PC-3 (cell line): Measurements from ENCODE around the gene DNM3. TPM values are rescaled to one million over a fixed set of nuclear protein-coding genes. Genes with fewer than 3 reads are reported as not detected.

Source experiments
- ATAC-seq: fragments of 200-7000 bp; cut with Tn5 transposase; 2 replicates; pipeline ENCODE4 v1.9.1; 2020; ENCODE audit warnings: mild to moderate bottlenecking, moderate library complexity
- BruUV-seq: library from RNA; stranded (reverse); fragments of 400-500 nt; replicated peaks from 2 replicates; lab custom pipeline; 2021; lab: Mats Ljungman, UMichigan
- CTCF ChIA-PET: fragments of 300-600 bp; sonication (Branson Sonifier 250); formaldehyde crosslinking; loops from one replicate; lab custom pipeline; 2022; ENCODE audit warnings: antibody characterized with exemption; lab: Charles Lee
- POLR2A ChIA-PET: fragments of 300-600 bp; sonication (Branson Sonifier 250); formaldehyde crosslinking; loops from one replicate; lab custom pipeline; 2022; ENCODE audit warnings: antibody characterized with exemption; ENCODE audit not compliant: unreplicated experiment; lab: Charles Lee
- DNase-seq: peaks from one replicate; pipeline ENCODE4 v3.0.0-alpha.2; 2015
- H2AFZ ChIP-seq: fragments of 300-600 bp; sonication (generic); 2 replicates; pipeline ENCODE4 v1.6.0; 2016; ENCODE audit warnings: antibody characterized with exemption, low read length
- H3F3A ChIP-seq: fragments of 300-600 bp; sonication (generic); one replicate; pipeline ENCODE4 v1.6.0; 2017; ENCODE audit warnings: antibody characterized with exemption, low read length, control low read depth, mild to moderate bottlenecking; ENCODE audit not compliant: unreplicated experiment
- H3K27ac ChIP-seq: fragments of 300-600 bp; sonication (generic); 2 replicates; pipeline ENCODE4 v1.5.1; 2016; ENCODE audit warnings: mild to moderate bottlenecking, low read length
- H3K27me3 ChIP-seq: fragments of 300-600 bp; sonication (generic); 2 replicates; pipeline ENCODE4 v1.6.1; 2016; ENCODE audit warnings: low read length, mixed read lengths
- H3K36me3 ChIP-seq: fragments of 300-600 bp; sonication (generic); 2 replicates; pipeline ENCODE4 v1.6.1; 2016; ENCODE audit warnings: low read depth, mixed run types, low read length, mixed read lengths
- H3K4me1 ChIP-seq: fragments of 300-600 bp; sonication (generic); 2 replicates; pipeline ENCODE4 v1.5.1; 2016; ENCODE audit warnings: low read length; ENCODE audit not compliant: insufficient read depth
- H3K4me2 ChIP-seq: fragments of 300-600 bp; sonication (generic); 2 replicates; pipeline ENCODE4 v1.6.0; 2016; ENCODE audit warnings: low read length
- H3K4me3 ChIP-seq: fragments of 300-600 bp; sonication (generic); 2 replicates; pipeline ENCODE4 v1.5.1; 2016; ENCODE audit warnings: mild to moderate bottlenecking, low read length, mixed read lengths
- H3K79me2 ChIP-seq: fragments of 300-600 bp; sonication (generic); 2 replicates; pipeline ENCODE4 v1.6.1; 2017; ENCODE audit warnings: low read length, mixed read lengths
- H3K9ac ChIP-seq: fragments of 300-600 bp; sonication (generic); 2 replicates; pipeline ENCODE4 v1.6.0; 2016; ENCODE audit warnings: mild to moderate bottlenecking, low read length
- H3K9me2 ChIP-seq: fragments of 300-600 bp; sonication (generic); replicated peaks from 2 replicates; pipeline ENCODE4 v1.6.1; 2016; ENCODE audit warnings: mixed run types, low read length, mixed read lengths
- H3K9me3 ChIP-seq: fragments of 300-600 bp; sonication (generic); 2 replicates; pipeline ENCODE4 v1.6.1; 2016; ENCODE audit warnings: low read length, mixed read lengths
- H4K20me1 ChIP-seq: fragments of 300-600 bp; sonication (generic); 2 replicates; pipeline ENCODE4 v1.6.1; 2016; ENCODE audit warnings: low read length, mixed read lengths
- EZH2 ChIP-seq: fragments of 300-600 bp; sonication (generic); IDR thresholded peaks from one replicate; pipeline ENCODE4 v1.6.1; 2017; ENCODE audit warnings: antibody characterized with exemption, mild to moderate bottlenecking, low read length; ENCODE audit not compliant: unreplicated experiment
- EZH2phosphoT487 ChIP-seq: fragments of 300-600 bp; sonication (generic); IDR thresholded peaks from 2 replicates; pipeline ENCODE4 v1.6.1; 2018; ENCODE audit warnings: mild to moderate bottlenecking, antibody characterized with exemption, low read length, borderline replicate concordance
- intact Hi-C: fragments of 100-400 bp; cut with micrococcal nuclease; formaldehyde crosslinking; loops from 2 replicates; pipeline ENCODE4 v1.9.0; 2023
- total RNA-seq: library from RNA; depleted of rRNA; stranded (reverse); fragments of >200 nt; gene quantifications from 2 replicates; pipeline ENCODE4 v1.2.3, GENCODE V29; 2014
- TF ChIP-seq, protein P1 (sequence below): fragments of 300-600 bp; sonication (generic); conservative IDR thresholded peaks from 2 replicates; pipeline ENCODE4 v1.5.1; 2017; ENCODE audit warnings: antibody characterized with exemption, low read depth, mild to moderate bottlenecking, low read length

Gene DNM3
- total RNA-seq, 1 experiment from 2014 or later = 0.98 TPM

DNA sequence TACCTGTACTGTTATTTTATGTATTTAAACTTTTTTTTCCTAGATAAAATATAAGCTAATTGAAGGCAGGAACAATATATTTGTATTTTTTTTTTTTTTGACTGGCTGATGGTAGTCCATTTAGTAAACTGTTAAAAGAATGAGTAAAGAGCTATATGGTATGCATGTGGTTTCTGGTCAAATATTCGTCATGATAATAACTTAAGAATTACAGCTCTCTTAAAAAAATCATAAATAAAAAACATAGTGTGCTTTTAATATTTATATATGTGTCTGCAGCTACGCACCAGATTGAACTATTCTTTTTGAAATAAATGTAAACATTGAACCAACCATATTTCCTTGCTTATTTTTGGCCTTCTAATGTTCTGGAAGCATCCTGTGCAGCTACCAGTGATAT, 306.9 kb downstream of the DNM3 start:
- Histone ChIP-seq H3K4me2 (peak overlapping the region; percentile 13), H4K20me1 (no peaks in the 10 kb centered on the region), H3K9me2 (no peaks in the 10 kb centered on the region), H3K27me3 (no peaks in the 10 kb centered on the region), H3K9me3 (no peaks in the 10 kb centered on the region), H3F3A (peaks cover 6% of the 10 kb centered on the region), H3K79me2 (no peaks in the 10 kb centered on the region), H3K4me3 (no peak overlapping the region), H3K27ac (peak overlapping the region; percentile 28), H3K4me1 (peaks cover 36% of the 10 kb centered on the region), H3K9ac (no peak overlapping the region), H2AFZ (0 out of 2 replicates have a peak overlapping the region, but pooled peaks have one; percentile 2), H3K36me3 (no peaks in the 10 kb centered on the region)
- peak; percentile 57 for DNase-seq
- intact Hi-C loops = loop anchor here (5.0 to 10.0 kb wide), 2 partner anchors 106 to 387 kb away; partner anchors contain the start of gene SUCO
- ATAC-seq = peak; percentile 65
- POLR2A ChIA-PET = interaction anchor here (1.2 kb wide), 1 partner anchor 251 kb away, joined by 7 read pairs; no protein-coding TSS in a partner anchor
- no TSS peak for BruUV-seq
- CTCF ChIA-PET = interaction anchor here (0.7 to 0.9 kb wide), 5 partner anchors 108 to 257 kb away, joined by 3 to 6 read pairs (median 5); no protein-coding TSS in a partner anchor
- no peak for TF ChIP-seq EZH2
- TF ChIP-seq, protein P1, sequence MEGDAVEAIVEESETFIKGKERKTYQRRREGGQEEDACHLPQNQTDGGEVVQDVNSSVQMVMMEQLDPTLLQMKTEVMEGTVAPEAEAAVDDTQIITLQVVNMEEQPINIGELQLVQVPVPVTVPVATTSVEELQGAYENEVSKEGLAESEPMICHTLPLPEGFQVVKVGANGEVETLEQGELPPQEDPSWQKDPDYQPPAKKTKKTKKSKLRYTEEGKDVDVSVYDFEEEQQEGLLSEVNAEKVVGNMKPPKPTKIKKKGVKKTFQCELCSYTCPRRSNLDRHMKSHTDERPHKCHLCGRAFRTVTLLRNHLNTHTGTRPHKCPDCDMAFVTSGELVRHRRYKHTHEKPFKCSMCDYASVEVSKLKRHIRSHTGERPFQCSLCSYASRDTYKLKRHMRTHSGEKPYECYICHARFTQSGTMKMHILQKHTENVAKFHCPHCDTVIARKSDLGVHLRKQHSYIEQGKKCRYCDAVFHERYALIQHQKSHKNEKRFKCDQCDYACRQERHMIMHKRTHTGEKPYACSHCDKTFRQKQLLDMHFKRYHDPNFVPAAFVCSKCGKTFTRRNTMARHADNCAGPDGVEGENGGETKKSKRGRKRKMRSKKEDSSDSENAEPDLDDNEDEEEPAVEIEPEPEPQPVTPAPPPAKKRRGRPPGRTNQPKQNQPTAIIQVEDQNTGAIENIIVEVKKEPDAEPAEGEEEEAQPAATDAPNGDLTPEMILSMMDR = no peak
- no peak for TF ChIP-seq EZH2phosphoT487

- no peak overlapping the region for H2AFZ ChIP-seq
- H3K4me1 ChIP-seq = peaks cover 32% of the 10 kb centered on the region
- TF ChIP-seq EZH2 (no peak), EZH2phosphoT487 (no peak)
- H3K9me2 ChIP-seq = no peaks in the 10 kb centered on the region
- no peaks in the 10 kb centered on the region for H4K20me1 ChIP-seq
- ATAC-seq = no peak
- peak overlapping the region; percentile 6; the same call in 1 of the 2 replicates for H3K4me2 ChIP-seq
- no TSS peak for BruUV-seq
- H3K4me3 ChIP-seq = no peak overlapping the region
- no peaks in the 10 kb centered on the region for H3K27me3 ChIP-seq
- H3F3A ChIP-seq = peaks cover 6% of the 10 kb centered on the region
- H3K36me3 ChIP-seq = no peaks in the 10 kb centered on the region
- intact Hi-C loops = loop anchor here (5.0 to 10.0 kb wide), 2 partner anchors 106 to 386 kb away; partner anchors contain the start of gene SUCO
- ChIA-PET CTCF (interaction anchor here (0.7 to 0.9 kb wide), 4 partner anchors 108 to 257 kb away, joined by 3 to 6 read pairs (median 4); no protein-coding TSS in a partner anchor), POLR2A (interaction anchor here (1.2 kb wide), 1 partner anchor 251 kb away, joined by 7 read pairs; no protein-coding TSS in a partner anchor)
- DNase-seq = no peak
- no peak overlapping the region for H3K27ac ChIP-seq
- no peaks in the 10 kb centered on the region for H3K9me3 ChIP-seq
- H3K9ac ChIP-seq = no peak overlapping the region
- H3K79me2 ChIP-seq = no peaks in the 10 kb centered on the region
Observed at GRCh38 chr1:172148707-172149106, 307.4 kb downstream of the DNM3 start.

DNA sequence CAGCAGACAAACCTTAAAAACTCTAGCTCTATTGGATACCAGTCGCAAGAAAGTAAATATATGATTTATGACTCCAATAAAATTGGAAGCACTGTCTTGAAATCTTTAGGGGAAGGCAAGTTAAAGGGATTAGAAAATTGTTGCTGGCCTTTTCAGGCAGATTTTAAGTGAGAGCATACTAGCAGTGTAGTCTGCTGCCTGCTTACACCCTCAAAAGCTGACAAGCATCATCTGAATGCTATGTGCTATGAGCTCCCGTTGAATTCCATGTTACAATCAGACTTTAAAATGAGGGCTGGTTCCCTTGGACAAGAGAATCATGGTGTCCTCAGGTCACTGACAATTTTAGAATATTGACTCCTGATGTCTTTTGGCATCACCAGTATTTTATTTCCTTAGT, 308.0 kb downstream of the DNM3 start:
- ChIA-PET CTCF (no interaction called here), POLR2A (no interaction called here)
- Histone ChIP-seq H2AFZ (no peak overlapping the region), H3K27ac (no peak overlapping the region), H3K9me2 (no peaks in the 10 kb centered on the region), H3K4me2 (no peak overlapping the region), H3K27me3 (no peaks in the 10 kb centered on the region), H3K79me2 (no peaks in the 10 kb centered on the region), H3K4me3 (no peak overlapping the region), H3K4me1 (peaks cover 35% of the 10 kb centered on the region), H3K9me3 (no peaks in the 10 kb centered on the region), H3K36me3 (no peaks in the 10 kb centered on the region), H3K9ac (no peak overlapping the region), H4K20me1 (no peaks in the 10 kb centered on the region), H3F3A (peaks cover 6% of the 10 kb centered on the region)
- ATAC-seq (no peak), DNase-seq (no peak)
- intact Hi-C loops = loop anchor here (5.0 to 10.0 kb wide), 2 partner anchors 107 to 385 kb away; partner anchors contain the start of gene SUCO
- TF ChIP-seq EZH2 (no peak), EZH2phosphoT487 (no peak)
- TF ChIP-seq, protein P1 = no peak
- no TSS peak for BruUV-seq
